ENCODE data around the gene TUBA8. TPM values are rescaled to one million over a fixed set of nuclear protein-coding genes. Genes with fewer than 3 reads are reported as not detected.
"Not testable (repeated sequence)": the region's sequence is repeated elsewhere in the genome, so short reads cannot be mapped to it uniquely, and the experiment has no call there.

TUBA8 gene
- polyA plus RNA-seq, 5 donors: 1.6 to 3.1 (median 2.1) TPM

DNA sequence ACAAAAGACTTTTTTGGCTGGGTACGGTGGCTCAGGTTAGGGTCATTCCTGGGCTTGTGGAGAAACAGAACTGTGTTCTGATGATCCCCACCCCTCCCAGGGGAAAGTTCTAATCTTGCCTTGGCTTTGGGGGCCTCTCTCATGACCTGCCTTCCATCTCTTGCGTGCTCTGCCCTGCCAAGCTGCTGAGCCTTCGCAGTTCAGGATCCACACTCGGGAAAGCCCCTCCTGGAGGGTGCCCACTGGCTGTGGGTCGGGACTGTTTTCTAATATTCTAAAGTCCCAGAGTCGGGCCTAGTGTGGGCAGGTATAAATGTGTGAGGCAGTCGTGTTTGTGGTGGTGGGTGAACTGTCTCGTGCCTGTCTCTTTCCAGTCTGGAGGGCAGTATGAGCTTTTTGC lies 62.2 kb downstream of the TUBA8 start:
- DNase-seq: not testable (repeated sequence)

DNA sequence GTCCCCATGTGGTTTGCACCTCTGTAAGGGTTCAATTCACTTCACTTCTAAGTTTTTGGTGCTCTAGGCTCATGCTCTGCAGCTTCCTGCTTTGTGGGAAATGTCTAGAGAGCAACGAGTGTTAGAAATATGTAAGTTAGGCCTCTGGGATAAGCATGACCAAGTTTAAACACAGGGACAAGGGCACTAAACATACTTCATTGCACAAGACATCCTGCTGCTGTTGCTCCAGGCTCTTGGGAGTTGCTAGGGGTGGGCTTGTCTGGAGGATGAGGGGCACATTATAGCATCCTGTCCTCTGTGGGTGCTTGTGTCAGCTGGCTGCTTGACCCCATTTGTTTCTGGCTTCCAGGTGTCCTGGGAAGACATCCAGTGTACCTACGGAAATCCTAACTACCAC lies 62.8 kb downstream of the TUBA8 start:
- DNase-seq: not testable (repeated sequence)

Other genes with a start within 250 kb of the TUBA8 start
- gene MICAL3, start 86.2 kb upstream of the TUBA8 start, polyA plus RNA-seq (ENCODE audit: insufficient read depth in 1 of 5, insufficient read length in 5 of 5, low replicate concordance in 1 of 5): 10 to 100 TPM; 40.9 to 64.0 (median 52.8) TPM
- 10 to 100 TPM; 21.2 to 26.1 (median 24.3) TPM for gene PEX26, start 32.8 kb upstream of the TUBA8 start, polyA plus RNA-seq (ENCODE audit: insufficient read depth in 1 of 5, insufficient read length in 5 of 5, low replicate concordance in 1 of 5)
- 10 to 100 TPM in 2 of 5 donors, 1 to 10 TPM in 3; 7.8 to 11.6 (median 9.6) TPM for gene USP18, start 39.4 kb downstream of the TUBA8 start, polyA plus RNA-seq (ENCODE audit: insufficient read depth in 1 of 5, insufficient read length in 5 of 5, low replicate concordance in 1 of 5)